GM06990 (cell line): ENCODE data around the gene TAS1R3.

Source experiments
- DNase-seq: peaks from one replicate; pipeline ENCODE4 v3.0.0-alpha.2; 2011; ENCODE audit not compliant: insufficient read length; ENCODE audit errors: extremely low read depth
- H3K27me3 ChIP-seq: replicated peaks from 2 replicates; pipeline ENCODE4 v1.6.0; 2011; ENCODE audit warnings: low read length; ENCODE audit not compliant: control insufficient read depth, insufficient read depth
- H3K36me3 ChIP-seq: 2 replicates; pipeline ENCODE4 v1.5.1; 2011; ENCODE audit warnings: low read length; ENCODE audit not compliant: control insufficient read depth, insufficient read depth
- H3K4me3 ChIP-seq: replicated peaks from 2 replicates; pipeline ENCODE4 v1.5.1; 2011; ENCODE audit warnings: low read depth, mild to moderate bottlenecking, control low read depth, low read length
- CTCF ChIP-seq: IDR thresholded peaks from 2 replicates; pipeline ENCODE4 v1.5.1; 2011; ENCODE audit warnings: low read length, control low read depth, mild to moderate bottlenecking, inconsistent platforms; ENCODE audit not compliant: insufficient read depth, poor library complexity, severe bottlenecking

The TAS1R3 gene

DNA sequence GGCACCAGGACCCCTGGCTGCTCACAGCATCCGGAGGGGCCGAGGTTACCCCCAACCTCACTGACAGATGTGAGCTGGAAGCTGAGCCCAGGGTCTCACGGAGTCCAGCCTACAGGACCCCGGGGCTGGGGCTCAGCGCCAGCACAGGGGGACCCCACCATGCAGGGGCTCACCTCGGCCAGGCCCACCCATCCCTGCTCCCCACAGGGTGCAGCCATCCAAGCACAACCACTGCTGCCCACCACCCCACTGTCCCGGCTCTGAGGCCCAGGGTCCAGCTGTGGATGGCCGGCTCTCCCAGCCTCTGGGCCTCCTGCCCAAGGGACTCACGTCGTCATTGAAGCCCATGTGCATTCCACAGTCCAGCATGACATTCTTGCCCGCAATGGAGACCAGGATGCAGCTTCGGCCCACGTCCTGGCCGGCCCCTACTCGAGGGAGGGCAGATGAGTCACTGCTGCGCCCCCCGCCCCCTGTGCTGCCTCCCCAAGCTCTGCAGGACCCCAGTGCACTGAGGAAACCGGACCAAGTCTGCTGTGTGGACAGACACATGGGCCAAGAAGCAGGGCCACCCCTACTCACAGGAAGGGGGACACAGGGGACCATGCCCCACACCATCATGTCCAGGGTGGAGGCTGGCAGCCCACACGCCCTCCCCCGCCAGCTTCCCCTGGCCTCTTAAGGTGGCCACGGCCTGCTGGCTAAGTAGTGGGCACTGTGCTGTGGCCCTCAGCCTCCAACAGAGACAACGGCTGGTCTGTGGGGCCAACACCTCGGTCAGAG lies 10.2 kb upstream of the TAS1R3 start:
- no peak for DNase-seq
- Histone ChIP-seq H3K4me3 (no peak overlapping the region), H3K36me3 (peaks cover 15% of the 10 kb centered on the region), H3K27me3 (no peaks in the 10 kb centered on the region)
- TF ChIP-seq CTCF: no peak

DNA sequence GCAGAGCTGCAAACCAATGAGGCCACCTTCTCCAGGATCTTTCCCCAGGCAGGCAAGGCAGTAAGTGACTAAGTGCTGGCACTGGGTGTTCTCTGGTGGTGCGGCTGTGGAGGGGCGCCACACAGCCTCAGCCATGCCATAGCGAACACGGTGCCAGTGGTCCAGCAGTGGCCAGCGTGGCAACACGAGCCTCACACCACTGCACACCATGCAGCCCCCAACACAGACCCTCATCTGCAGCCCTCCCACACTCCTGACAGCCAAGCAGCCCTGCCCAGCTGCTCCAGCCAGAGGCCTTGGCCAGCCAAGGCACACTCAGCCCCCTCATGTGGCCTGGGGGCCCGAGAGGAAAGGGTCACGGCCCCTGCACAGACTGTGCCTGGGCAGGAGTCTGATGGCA lies 9.6 kb upstream of the TAS1R3 start:
- Histone ChIP-seq H3K36me3 (peaks cover 15% of the 10 kb centered on the region), H3K4me3 (no peak overlapping the region), H3K27me3 (no peaks in the 10 kb centered on the region)
- TF ChIP-seq CTCF: no peak
- no peak for DNase-seq

- H3K27me3 ChIP-seq: no peaks in the 10 kb centered on the region
- no peak for DNase-seq
- peaks cover 17% of the 10 kb centered on the region for H3K36me3 ChIP-seq
- no peak overlapping the region for H3K4me3 ChIP-seq
- no peak for TF ChIP-seq CTCF
These were observed 8.7 kb upstream of the TAS1R3 start for GRCh38 chr1:1322418-1322817.

DNA sequence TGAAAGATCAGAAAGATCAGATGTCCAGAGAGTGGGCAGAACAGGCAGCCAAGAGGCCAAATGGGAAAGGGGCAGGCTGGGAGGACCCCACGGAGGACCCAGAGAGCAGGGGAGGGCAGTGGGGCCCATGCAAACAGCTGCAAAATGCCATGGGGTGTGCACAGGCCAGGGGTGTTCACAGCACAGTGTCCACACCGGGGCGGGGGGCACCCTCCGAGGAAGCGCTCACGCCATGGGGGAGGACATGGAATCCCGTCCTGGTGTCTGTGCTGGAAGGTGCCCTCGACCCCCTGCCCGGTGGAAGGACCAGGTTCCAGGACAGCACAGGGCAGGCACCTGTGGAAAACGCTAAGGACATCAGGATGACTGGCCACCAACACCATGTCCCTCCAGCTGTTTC lies 8.1 kb upstream of the TAS1R3 start:
- Histone ChIP-seq H3K36me3 (peaks cover 19% of the 10 kb centered on the region), H3K4me3 (no peak overlapping the region; the same call in 1 of the 2 replicates), H3K27me3 (no peaks in the 10 kb centered on the region)
- DNase-seq: no peak
- TF ChIP-seq CTCF: no peak

- peak overlapping the region; percentile 94 for H3K4me3 ChIP-seq
- DNase-seq: no peak
- TF ChIP-seq CTCF: no peak
- H3K27me3 ChIP-seq: no peaks in the 10 kb centered on the region
- peaks cover 16% of the 10 kb centered on the region for H3K36me3 ChIP-seq
These were observed 7.0 kb upstream of the TAS1R3 start for GRCh38 chr1:1324084-1324523.
